Neural cell (in vitro differentiated cells): ENCODE results near the gene LAPTM5. TPM values are rescaled to one million over a fixed set of nuclear protein-coding genes. Genes with fewer than 3 reads are reported as not detected.

Experiments used
- H2AFZ ChIP-seq: fragments of 200-600, 300-800 bp; sonication (generic), shearing (Covaris generic); 2 replicates; pipeline ENCODE4 v1.6.0; 2014; ENCODE audit warnings: low read depth, mild to moderate bottlenecking, antibody characterized with exemption, low read length, moderate library complexity
- H3F3A ChIP-seq: fragments of 200-600 bp; shearing (Covaris generic); 2 replicates; pipeline ENCODE4 v1.6.1; 2016; ENCODE audit warnings: mild to moderate bottlenecking, moderate library complexity, mixed read lengths, antibody characterized with exemption, low read length; ENCODE audit not compliant: insufficient read depth, poor library complexity, severe bottlenecking
- H3K27ac ChIP-seq: fragments of 200-600, 300-800 bp; sonication (generic), shearing (Covaris generic); 2 replicates; pipeline ENCODE4 v1.5.1; 2014; ENCODE audit warnings: mild to moderate bottlenecking, low read length, moderate library complexity
- H3K27me3 ChIP-seq: fragments of 300-800, 200-600 bp; sonication (generic), shearing (Covaris generic); 2 replicates; pipeline ENCODE4 v1.6.0; 2014; ENCODE audit warnings: mild to moderate bottlenecking, low read depth, low read length, moderate library complexity; ENCODE audit not compliant: insufficient read depth
- H3K36me3 ChIP-seq: fragments of 300-800, 200-600 bp; sonication (generic), shearing (Covaris generic); 2 replicates; pipeline ENCODE4 v1.5.1; 2014; ENCODE audit warnings: mild to moderate bottlenecking, antibody characterized with exemption, low read length, moderate library complexity; ENCODE audit not compliant: insufficient read depth
- H3K4me2 ChIP-seq: fragments of 300-800, 200-600 bp; sonication (generic), shearing (Covaris generic); 2 replicates; pipeline ENCODE4 v1.6.0; 2014; ENCODE audit warnings: mild to moderate bottlenecking, low read length
- H3K4me3 ChIP-seq: fragments of 300-800, 200-600 bp; sonication (generic), shearing (Covaris generic); 2 replicates; pipeline ENCODE4 v1.5.1; 2014; ENCODE audit warnings: mild to moderate bottlenecking, low read length, moderate library complexity
- H3K79me2 ChIP-seq: fragments of 200-600 bp; shearing (Covaris generic); replicated peaks from 2 replicates; pipeline ENCODE4 v1.6.0; 2014; ENCODE audit warnings: mild to moderate bottlenecking, low read length, moderate library complexity; ENCODE audit not compliant: insufficient read depth
- H3K9ac ChIP-seq: fragments of 300-800, 200-600 bp; sonication (generic), shearing (Covaris generic); 2 replicates; pipeline ENCODE4 v1.6.1; 2016; ENCODE audit warnings: mild to moderate bottlenecking, low read length, mixed read lengths
- H3K9me2 ChIP-seq: fragments of 200-600 bp; shearing (Covaris generic); 2 replicates; pipeline ENCODE4 v1.6.1; 2016; ENCODE audit warnings: mild to moderate bottlenecking, low read length, mixed read lengths; ENCODE audit not compliant: insufficient read depth
- H3K9me3 ChIP-seq: fragments of 200-600, 300-800 bp; sonication (generic), shearing (Covaris generic); 2 replicates; pipeline ENCODE4 v1.6.1; 2016; ENCODE audit warnings: mild to moderate bottlenecking, mixed run types, low read length, moderate library complexity, mixed read lengths
- H4K20me1 ChIP-seq: fragments of 200-600 bp; shearing (Covaris generic); 2 replicates; pipeline ENCODE4 v1.6.1; 2016; ENCODE audit warnings: mild to moderate bottlenecking, mixed run types; ENCODE audit not compliant: insufficient read depth
- CTCF ChIP-seq: fragments of 450-650 bp; IDR thresholded peaks from 2 replicates; pipeline ENCODE4 v1.5.1; 2014; ENCODE audit warnings: antibody characterized with exemption, mild to moderate bottlenecking, moderate library complexity; ENCODE audit not compliant: poor library complexity, severe bottlenecking
- EP300 ChIP-seq: fragments of 450-650 bp; conservative IDR thresholded peaks from 2 replicates; pipeline ENCODE4 v1.6.1; 2014; ENCODE audit warnings: antibody characterized with exemption, mild to moderate bottlenecking, moderate library complexity; ENCODE audit not compliant: poor library complexity, severe bottlenecking
- EZH2 ChIP-seq: fragments of 200-600, 300-800 bp; shearing (Covaris generic), sonication (generic); IDR thresholded peaks from 2 replicates; pipeline ENCODE4 v1.6.1; 2014; ENCODE audit warnings: antibody characterized with exemption, low read length, borderline replicate concordance, mild to moderate bottlenecking; ENCODE audit not compliant: insufficient read depth, poor library complexity, severe bottlenecking
- MXI1 ChIP-seq: fragments of 450-650 bp; conservative IDR thresholded peaks from 2 replicates; pipeline ENCODE4 v1.6.1; 2014; ENCODE audit warnings: antibody characterized with exemption, mild to moderate bottlenecking; ENCODE audit not compliant: poor library complexity, severe bottlenecking
- POLR2AphosphoS5 ChIP-seq: IDR thresholded peaks from 2 replicates; pipeline ENCODE4 v1.6.1; 2012
- RAD21 ChIP-seq: fragments of 450-650 bp; conservative IDR thresholded peaks from 2 replicates; pipeline ENCODE4 v1.6.1; 2014; ENCODE audit warnings: antibody characterized with exemption, mild to moderate bottlenecking, moderate library complexity
- REST ChIP-seq: IDR thresholded peaks from 2 replicates; pipeline ENCODE4 v1.6.1; 2012; ENCODE audit warnings: borderline replicate concordance
- SMC3 ChIP-seq: fragments of 450-650 bp; conservative IDR thresholded peaks from 2 replicates; pipeline ENCODE4 v1.6.1; 2014; ENCODE audit warnings: antibody characterized with exemption, mild to moderate bottlenecking, moderate library complexity; ENCODE audit not compliant: poor library complexity
- TAF1 ChIP-seq: IDR thresholded peaks from 2 replicates; pipeline ENCODE4 v1.6.1; 2012; ENCODE audit warnings: low read depth
- polyA plus RNA-seq: library from polyadenylated mRNA; depleted of rRNA; stranded (reverse); fragments of >200 nt; gene quantifications from 2 replicates; pipeline ENCODE4 v1.2.3, GENCODE V29; 2014

LAPTM5 gene
- polyA plus RNA-seq, 1 donor from 2014 or later, result 0.12 TPM

GRCh38 chr1:30734106-30734505 is 23.5 kb downstream of the LAPTM5 start:
- Histone ChIP-seq H3K36me3 (no peaks in the 10 kb centered on the region), H3K4me2 (no peak overlapping the region), H3K27ac (no peak overlapping the region), H3K4me3 (no peak overlapping the region), H4K20me1 (no peaks in the 10 kb centered on the region), H3K79me2 (no peaks in the 10 kb centered on the region), H2AFZ (no peak overlapping the region), H3K9ac (no peak overlapping the region), H3F3A (no peaks in the 10 kb centered on the region), H3K27me3 (no peaks in the 10 kb centered on the region), H3K9me3 (no peaks in the 10 kb centered on the region), H3K9me2 (no peaks in the 10 kb centered on the region)
- no peak for TF ChIP-seq POLR2AphosphoS5
- TF ChIP-seq RAD21, result no peak
- TF ChIP-seq CTCF, result no peak
- TF ChIP-seq SMC3, result no peak
- TF ChIP-seq EZH2, result no peak
- TF ChIP-seq TAF1, result no peak
- no peak for TF ChIP-seq REST
- no peak for TF ChIP-seq EP300

- Histone ChIP-seq H4K20me1 (no peaks in the 10 kb centered on the region), H3K36me3 (no peaks in the 10 kb centered on the region), H3K9me2 (no peaks in the 10 kb centered on the region), H3K27ac (no peak overlapping the region), H3F3A (no peaks in the 10 kb centered on the region), H3K79me2 (no peaks in the 10 kb centered on the region), H2AFZ (no peak overlapping the region), H3K4me3 (no peak overlapping the region), H3K4me2 (no peak overlapping the region), H3K27me3 (no peaks in the 10 kb centered on the region), H3K9ac (no peak overlapping the region), H3K9me3 (no peaks in the 10 kb centered on the region)
- no peak for TF ChIP-seq EP300
These were observed 24.1 kb downstream of the LAPTM5 start for GRCh38 chr1:30733493-30733892.

GRCh38 chr1:30732277-30732996 is 25.1 kb downstream of the LAPTM5 start:
- no peaks in the 10 kb centered on the region for H4K20me1 ChIP-seq
- no peaks in the 10 kb centered on the region for H3K9me3 ChIP-seq
- H3K27ac ChIP-seq, result no peak overlapping the region
- no peak overlapping the region for H3K4me3 ChIP-seq
- H3K9me2 ChIP-seq, result no peaks in the 10 kb centered on the region
- no peaks in the 10 kb centered on the region for H3K36me3 ChIP-seq
- H2AFZ ChIP-seq, result no peak overlapping the region
- no peaks in the 10 kb centered on the region for H3F3A ChIP-seq
- no peaks in the 10 kb centered on the region for H3K27me3 ChIP-seq
- TF ChIP-seq REST, result no peak
- TF ChIP-seq POLR2AphosphoS5, result no peak
- TF ChIP-seq EP300, result no peak
- TF ChIP-seq RAD21, result no peak
- TF ChIP-seq MXI1, result no peak
- no peak for TF ChIP-seq TAF1
- no peaks in the 10 kb centered on the region for H3K79me2 ChIP-seq
- H3K9ac ChIP-seq, result no peak overlapping the region
- no peak overlapping the region for H3K4me2 ChIP-seq
